HepG2 (cell line): ENCODE data around the gene LAMTOR2. TPM values are rescaled to one million over a fixed set of nuclear protein-coding genes. Genes with fewer than 3 reads are reported as not detected.
A peak's percentile ranks its signal among the peaks of the same experiment; 100 is the strongest.

Source experiments
- FOXA1 ChIP-seq, 2 experiments: fragments of 450-650 bp in 1 of 2; sonication (generic) in 1 of 2; formaldehyde crosslinking in 1 of 2; IDR thresholded peaks; 2 replicates each; pipeline versions ENCODE4 v1.4.0 to v1.6.1; 2016 to 2020; ENCODE audit warnings: missing genetic modification reagents in 1 of 2
- TRIM24 ChIP-seq: sonication (generic); formaldehyde crosslinking; IDR thresholded peaks from 2 replicates; pipeline ENCODE4 v1.8.0; 2022; ENCODE audit warnings: mild to moderate bottlenecking, missing genetic modification reagents
- ZNF598 ChIP-seq: sonication (generic); formaldehyde crosslinking; IDR thresholded peaks from 2 replicates; pipeline ENCODE4 v1.5.1; 2020; ENCODE audit warnings: mild to moderate bottlenecking, missing genetic modification reagents, borderline replicate concordance
- ZNF749 ChIP-seq: sonication (generic); formaldehyde crosslinking; IDR thresholded peaks from 2 replicates; pipeline ENCODE4 v1.8.0; 2022; ENCODE audit warnings: mild to moderate bottlenecking, missing genetic modification reagents, moderate library complexity, borderline replicate concordance
- polyA plus RNA-seq, 8 experiments: library from polyadenylated mRNA; depleted of rRNA in 3 of 8; stranded (reverse) in 7 of 8; unstranded in 1 of 8; fragments of >200 nt; fragmentation: Illumina TruSeq in 4 of 8; extraction: Trizol in 4 of 8; gene quantifications; 2 replicates each; pipeline versions ENCODE4 v1.2.1 to v1.2.3, GENCODE V29; 2011 to 2016; ENCODE audit warnings: low read depth in 4 of 8, missing spikeins in 1 of 8, mixed read lengths in 1 of 8; ENCODE audit not compliant: insufficient read depth in 1 of 8
- total RNA-seq, 5 experiments: library from RNA; depleted of rRNA; stranded (reverse); fragments of >200 nt; fragmentation: Illumina TruSeq; extraction: Trizol; gene quantifications; 2 replicates each; pipeline ENCODE4 v1.2.3, GENCODE V29; 2016; ENCODE audit warnings: low read depth in 1 of 5
- TF ChIP-seq, protein P1 (sequence below): sonication (generic); formaldehyde crosslinking; IDR thresholded peaks from 2 replicates; pipeline ENCODE4 v1.4.0; 2020; ENCODE audit warnings: mild to moderate bottlenecking, missing genetic modification reagents
- TF ChIP-seq, protein P2 (sequence below), 2 experiments: fragments of 450-650 bp in 1 of 2; sonication (generic) in 1 of 2; formaldehyde crosslinking in 1 of 2; IDR thresholded peaks; 2 replicates each; pipeline versions ENCODE4 v1.6.1 to v1.8.0; 2016 to 2022; ENCODE audit warnings: antibody characterized with exemption in 1 of 2, mild to moderate bottlenecking in 1 of 2, missing genetic modification reagents in 1 of 2
- TF ChIP-seq, protein P3 (sequence below): sonication (generic); formaldehyde crosslinking; IDR thresholded peaks from 2 replicates; pipeline ENCODE4 v1.5.1; 2020; ENCODE audit warnings: mild to moderate bottlenecking, moderate library complexity, missing genetic modification reagents

Gene LAMTOR2
- total and polyA plus RNA-seq, 2 of the 13 experiments (the other 11 are each of a cell fraction or from before 2014, with no cell fraction given) = 36.5 to 66.4 TPM

DNA sequence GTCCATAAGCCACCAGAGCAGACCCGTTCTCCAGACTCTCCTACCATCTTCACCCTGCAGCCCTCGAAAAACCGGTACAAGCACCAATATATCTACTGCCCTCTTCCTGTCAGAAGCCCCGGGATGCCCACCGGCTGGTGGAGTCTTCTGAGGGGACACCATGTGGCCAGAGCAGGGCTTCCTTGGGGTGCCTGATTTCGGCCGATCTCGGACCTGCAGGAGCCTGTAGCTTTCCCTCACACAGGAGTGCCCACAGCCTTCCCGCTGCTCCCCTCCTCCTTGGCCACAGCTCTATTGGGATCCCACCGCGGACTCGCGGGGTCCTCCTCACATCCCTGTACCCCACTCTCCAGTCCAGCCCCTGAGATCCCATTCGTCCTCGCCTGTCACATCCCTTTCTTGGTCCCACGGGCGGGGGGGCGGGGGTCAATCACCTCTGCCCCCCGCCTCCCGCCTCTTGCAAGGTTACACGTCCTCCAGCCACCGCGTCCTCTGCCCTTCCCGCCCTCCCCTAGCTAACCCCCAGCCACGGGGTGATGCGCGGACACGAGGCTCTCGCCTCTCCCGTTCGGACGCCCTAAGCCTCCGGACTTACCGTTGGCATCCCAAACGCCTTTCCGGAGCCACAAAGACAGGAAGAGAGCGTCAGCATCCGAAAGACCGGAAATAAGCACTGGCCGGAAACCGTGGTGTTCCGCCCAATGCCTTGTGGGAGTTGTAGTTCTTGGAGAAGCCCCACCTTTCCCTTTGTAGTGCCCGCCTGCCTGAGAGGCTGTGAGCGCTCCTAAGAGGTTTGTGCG, 34.1 kb upstream of the LAMTOR2 start, which contains the start of gene SSR2 (continued):
- TF ChIP-seq, protein P1, sequence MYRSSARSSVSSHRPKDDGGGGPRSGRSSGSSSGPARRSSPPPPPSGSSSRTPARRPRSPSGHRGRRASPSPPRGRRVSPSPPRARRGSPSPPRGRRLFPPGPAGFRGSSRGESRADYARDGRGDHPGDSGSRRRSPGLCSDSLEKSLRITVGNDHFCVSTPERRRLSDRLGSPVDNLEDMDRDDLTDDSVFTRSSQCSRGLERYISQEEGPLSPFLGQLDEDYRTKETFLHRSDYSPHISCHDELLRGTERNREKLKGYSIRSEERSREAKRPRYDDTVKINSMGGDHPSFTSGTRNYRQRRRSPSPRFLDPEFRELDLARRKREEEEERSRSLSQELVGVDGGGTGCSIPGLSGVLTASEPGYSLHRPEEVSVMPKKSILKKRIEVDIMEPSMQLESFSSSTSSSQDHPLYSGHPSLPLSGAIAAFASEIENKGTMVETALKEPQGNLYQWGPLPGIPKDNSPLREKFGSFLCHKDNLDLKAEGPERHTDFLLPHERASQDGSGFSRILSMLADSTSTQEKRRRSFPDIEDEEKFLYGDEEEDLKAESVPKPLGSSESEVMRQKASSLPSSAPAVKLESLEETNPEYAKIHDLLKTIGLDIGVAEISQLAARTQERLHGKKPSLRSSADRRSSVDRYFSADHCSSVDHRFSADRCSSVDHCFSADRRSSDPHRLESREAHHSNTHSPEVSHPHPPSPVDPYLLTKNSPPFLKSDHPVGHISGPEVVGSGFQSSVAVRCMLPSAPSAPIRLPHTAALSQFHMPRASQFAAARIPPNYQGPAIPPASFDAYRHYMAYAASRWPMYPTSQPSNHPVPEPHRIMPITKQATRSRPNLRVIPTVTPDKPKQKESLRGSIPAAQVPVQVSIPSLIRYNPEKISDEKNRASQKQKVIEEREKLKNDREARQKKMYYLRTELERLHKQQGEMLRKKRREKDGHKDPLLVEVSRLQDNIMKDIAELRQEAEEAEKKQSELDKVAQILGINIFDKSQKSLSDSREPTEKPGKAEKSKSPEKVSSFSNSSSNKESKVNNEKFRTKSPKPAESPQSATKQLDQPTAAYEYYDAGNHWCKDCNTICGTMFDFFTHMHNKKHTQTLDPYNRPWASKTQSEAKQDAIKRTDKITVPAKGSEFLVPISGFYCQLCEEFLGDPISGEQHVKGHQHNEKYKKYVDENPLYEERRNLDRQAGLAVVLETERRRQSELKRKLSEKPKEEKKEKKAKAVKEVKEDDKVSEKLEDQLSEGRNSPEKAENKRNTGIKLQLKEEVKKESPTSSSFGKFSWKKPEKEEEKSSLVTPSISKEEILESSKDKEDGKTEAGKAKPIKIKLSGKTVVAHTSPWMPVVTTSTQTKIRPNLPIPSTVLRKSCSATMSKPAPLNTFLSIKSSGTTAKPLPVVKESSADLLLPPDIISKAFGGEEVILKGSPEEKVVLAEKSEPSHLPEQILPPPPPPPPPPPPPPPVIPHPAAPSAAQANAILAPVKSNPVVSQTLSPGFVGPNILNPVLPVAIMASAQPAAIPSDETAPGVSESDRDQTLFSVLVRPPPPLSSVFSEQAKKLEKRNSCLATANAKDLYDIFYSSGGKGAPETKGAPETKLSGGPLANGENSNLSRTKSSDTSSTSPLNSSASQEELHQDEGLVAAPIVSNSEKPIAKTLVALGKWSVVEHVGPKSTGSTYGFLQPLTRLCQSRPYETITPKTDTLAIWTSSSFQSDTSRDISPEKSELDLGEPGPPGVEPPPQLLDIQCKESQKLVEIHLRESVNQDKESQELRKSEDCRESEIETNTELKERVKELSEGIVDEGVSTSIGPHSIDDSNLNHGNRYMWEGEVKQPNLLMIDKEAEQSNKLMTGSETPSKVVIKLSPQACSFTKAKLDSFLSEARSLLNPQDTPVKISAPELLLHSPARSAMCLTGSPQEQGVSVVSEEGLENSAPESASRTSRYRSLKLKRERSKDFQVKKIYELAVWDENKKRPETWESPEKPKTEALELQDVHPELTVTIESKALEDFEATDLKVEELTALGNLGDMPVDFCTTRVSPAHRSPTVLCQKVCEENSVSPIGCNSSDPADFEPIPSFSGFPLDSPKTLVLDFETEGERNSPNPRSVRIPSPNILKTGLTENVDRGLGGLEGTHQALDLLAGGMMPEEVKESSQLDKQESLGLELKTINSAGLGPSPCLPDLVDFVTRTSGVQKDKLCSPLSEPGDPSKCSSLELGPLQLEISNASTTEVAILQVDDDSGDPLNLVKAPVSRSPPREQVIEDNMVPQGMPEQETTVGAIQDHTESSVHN = no peak
- TF ChIP-seq FOXA1 (IDR thresholded peaks at IDR 0.05) = no peak
- TF ChIP-seq FOXA1 (CRISPR knock-in tag; IDR thresholded peaks at IDR 0.05) = no peak
- TF ChIP-seq, protein P2, sequence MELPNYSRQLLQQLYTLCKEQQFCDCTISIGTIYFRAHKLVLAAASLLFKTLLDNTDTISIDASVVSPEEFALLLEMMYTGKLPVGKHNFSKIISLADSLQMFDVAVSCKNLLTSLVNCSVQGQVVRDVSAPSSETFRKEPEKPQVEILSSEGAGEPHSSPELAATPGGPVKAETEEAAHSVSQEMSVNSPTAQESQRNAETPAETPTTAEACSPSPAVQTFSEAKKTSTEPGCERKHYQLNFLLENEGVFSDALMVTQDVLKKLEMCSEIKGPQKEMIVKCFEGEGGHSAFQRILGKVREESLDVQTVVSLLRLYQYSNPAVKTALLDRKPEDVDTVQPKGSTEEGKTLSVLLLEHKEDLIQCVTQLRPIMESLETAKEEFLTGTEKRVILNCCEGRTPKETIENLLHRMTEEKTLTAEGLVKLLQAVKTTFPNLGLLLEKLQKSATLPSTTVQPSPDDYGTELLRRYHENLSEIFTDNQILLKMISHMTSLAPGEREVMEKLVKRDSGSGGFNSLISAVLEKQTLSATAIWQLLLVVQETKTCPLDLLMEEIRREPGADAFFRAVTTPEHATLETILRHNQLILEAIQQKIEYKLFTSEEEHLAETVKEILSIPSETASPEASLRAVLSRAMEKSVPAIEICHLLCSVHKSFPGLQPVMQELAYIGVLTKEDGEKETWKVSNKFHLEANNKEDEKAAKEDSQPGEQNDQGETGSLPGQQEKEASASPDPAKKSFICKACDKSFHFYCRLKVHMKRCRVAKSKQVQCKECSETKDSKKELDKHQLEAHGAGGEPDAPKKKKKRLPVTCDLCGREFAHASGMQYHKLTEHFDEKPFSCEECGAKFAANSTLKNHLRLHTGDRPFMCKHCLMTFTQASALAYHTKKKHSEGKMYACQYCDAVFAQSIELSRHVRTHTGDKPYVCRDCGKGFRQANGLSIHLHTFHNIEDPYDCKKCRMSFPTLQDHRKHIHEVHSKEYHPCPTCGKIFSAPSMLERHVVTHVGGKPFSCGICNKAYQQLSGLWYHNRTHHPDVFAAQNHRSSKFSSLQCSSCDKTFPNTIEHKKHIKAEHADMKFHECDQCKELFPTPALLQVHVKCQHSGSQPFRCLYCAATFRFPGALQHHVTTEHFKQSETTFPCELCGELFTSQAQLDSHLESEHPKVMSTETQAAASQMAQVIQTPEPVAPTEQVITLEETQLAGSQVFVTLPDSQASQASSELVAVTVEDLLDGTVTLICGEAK (IDR thresholded peaks at IDR 0.05) = peak; percentile 77
- TF ChIP-seq, protein P2 (CRISPR knock-in tag; IDR thresholded peaks at IDR 0.05) = 0 out of 2 replicates have a peak, but pooled peaks have one; percentile 20
- TF ChIP-seq, protein P3, sequence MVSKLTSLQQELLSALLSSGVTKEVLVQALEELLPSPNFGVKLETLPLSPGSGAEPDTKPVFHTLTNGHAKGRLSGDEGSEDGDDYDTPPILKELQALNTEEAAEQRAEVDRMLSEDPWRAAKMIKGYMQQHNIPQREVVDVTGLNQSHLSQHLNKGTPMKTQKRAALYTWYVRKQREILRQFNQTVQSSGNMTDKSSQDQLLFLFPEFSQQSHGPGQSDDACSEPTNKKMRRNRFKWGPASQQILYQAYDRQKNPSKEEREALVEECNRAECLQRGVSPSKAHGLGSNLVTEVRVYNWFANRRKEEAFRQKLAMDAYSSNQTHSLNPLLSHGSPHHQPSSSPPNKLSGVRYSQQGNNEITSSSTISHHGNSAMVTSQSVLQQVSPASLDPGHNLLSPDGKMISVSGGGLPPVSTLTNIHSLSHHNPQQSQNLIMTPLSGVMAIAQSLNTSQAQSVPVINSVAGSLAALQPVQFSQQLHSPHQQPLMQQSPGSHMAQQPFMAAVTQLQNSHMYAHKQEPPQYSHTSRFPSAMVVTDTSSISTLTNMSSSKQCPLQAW (CRISPR knock-in tag) = 0 out of 2 replicates have a peak, but pooled peaks have one; percentile 20
- no peak for TF ChIP-seq ZNF749 (CRISPR knock-in tag)
- no peak for TF ChIP-seq TRIM24 (CRISPR knock-in tag)
- no peak for TF ChIP-seq ZNF598
